Mucosa of gallbladder (tissue), 1 donor: Measurements from ENCODE around the gene KIAA0319L. TPM values are rescaled to one million over a fixed set of nuclear protein-coding genes. Genes with fewer than 3 reads are reported as not detected.

Experiments used
- DNase-seq: peaks from one replicate; pipeline ENCODE4 v3.0.0-alpha.2; 2020; ENCODE audit warnings: low spot score
- total RNA-seq: library from RNA; stranded (reverse); gene quantifications from one replicate; pipeline ENCODE4 v1.2.1, GENCODE V29; 2021
- donor health status: DM: no; HTN: no; CAD: no.

Gene KIAA0319L
- total RNA-seq, 1 donor from 2014 or later = 82.5 TPM

DNA sequence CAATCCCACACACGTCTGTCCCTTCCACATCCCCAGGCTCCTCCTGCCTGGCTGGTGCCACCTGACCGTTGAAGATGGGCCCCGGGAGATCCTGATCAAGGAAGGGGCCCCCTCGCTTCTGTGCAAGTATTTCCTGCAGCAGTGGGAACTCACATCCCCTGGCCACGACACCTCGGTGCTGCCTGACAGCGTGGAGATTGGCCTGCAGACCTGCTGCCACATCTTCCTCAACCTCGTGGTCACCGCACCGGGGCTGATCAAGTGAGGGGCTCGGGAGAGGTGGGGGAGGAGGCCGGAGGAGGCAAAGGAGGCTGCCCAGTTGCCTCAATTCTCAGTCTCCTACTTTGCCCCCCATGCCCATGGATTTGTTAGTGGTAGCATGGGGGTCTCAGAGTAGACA lies 6.0 kb upstream of the KIAA0319L start:
- DNase-seq = no peak

DNA sequence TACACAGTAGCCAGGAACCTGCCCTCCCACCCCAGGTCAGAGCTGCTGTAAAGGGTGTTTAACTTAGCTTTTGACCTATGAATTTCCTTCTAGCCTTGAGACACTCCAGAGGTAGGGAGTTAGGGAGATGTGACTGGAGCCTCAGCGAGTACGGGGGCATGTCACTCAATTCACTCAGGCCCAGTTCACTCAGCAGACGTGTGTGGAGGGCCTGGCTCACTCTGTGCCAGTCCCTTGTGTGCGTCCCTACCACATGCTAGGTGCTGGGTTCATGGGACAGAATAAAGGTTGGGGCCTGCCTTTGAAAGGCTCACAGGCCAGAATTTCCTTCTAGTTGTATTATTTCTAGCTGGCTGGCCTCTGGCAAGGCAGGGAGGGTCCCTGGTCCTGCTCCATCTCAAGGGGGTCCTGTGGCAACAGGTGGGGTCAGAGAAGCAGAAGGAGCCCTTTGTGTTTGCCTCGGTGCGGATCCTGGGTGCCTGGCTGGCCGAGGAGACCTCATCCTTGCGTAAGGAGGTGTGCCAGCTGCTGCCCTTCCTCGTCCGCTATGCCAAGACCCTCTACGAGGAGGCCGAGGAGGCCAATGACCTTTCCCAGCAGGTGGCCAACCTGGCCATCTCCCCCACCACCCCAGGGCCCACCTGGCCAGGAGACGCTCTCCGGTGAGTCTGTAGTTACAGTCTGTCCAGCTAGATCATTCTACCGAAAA lies 4.9 kb upstream of the KIAA0319L start:
- no peak for DNase-seq

DNA sequence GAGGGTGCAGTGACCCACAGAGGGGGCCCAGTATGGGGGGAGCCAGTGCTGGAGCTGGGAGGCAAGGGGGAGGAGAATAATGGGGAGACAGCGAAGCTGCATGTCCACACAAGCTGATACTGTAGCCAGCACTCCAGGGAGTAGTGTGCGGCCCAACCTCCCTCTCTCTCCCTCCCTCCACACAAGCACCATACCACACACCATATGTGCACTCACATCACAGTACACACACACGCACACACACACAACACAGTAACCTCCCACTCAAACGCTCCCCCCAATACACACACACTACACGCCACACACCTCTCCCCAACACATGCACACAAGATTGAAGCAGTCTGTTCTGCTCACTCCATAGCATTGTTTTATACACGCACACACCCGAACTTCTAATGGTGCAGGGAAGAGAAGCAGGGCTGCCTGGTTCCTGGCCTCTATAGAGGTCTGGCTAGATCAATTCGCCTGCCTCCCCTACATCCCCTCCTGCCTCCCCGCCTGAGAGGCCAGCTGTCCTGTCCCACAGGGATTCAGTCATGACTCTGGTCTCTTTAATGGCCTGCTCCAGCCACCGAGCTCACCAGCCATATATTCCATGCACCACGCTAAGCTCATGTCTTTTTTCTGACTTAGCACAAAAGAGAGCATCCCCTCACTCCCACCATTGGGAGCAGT lies 4.2 kb upstream of the KIAA0319L start:
- no peak for DNase-seq

DNA sequence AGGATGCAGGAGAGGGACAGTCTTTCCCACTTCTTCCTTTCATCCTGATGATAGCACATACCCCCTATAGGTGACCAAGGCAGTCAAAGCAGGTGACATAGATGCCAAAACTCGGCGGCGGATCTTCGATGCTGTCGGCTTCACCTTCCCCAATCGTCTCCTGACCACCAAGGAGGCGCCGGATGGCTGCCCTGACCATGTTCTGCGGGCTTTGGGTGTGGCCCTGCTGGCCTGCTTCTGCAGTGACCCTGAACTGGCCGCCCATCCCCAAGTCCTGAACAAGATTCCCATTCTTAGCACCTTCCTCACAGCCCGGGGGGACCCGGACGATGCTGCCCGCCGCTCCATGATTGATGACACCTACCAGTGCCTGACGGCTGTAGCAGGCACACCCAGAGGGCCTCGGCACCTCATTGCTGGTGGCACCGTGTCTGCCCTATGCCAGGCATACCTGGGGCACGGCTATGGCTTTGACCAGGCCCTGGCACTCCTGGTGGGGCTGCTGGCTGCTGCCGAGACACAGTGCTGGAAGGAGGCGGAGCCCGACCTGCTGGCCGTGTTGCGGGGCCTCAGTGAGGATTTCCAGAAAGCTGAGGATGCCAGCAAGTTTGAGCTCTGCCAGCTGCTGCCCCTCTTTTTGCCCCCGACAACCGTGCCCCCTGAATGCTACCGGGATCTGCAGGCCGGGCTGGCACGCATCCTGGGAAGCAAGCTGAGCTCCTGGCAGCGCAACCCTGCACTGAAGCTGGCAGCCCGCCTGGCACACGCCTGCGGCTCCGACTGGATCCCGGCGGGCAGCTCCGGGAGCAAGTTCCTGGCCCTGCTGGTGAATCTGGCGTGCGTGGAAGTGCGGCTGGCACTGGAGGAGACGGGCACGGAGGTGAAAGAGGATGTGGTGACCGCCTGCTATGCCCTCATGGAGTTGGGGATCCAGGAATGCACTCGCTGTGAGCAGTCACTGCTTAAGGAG lies 3.3 kb upstream of the KIAA0319L start:
- peak; percentile 75 for DNase-seq

DNA sequence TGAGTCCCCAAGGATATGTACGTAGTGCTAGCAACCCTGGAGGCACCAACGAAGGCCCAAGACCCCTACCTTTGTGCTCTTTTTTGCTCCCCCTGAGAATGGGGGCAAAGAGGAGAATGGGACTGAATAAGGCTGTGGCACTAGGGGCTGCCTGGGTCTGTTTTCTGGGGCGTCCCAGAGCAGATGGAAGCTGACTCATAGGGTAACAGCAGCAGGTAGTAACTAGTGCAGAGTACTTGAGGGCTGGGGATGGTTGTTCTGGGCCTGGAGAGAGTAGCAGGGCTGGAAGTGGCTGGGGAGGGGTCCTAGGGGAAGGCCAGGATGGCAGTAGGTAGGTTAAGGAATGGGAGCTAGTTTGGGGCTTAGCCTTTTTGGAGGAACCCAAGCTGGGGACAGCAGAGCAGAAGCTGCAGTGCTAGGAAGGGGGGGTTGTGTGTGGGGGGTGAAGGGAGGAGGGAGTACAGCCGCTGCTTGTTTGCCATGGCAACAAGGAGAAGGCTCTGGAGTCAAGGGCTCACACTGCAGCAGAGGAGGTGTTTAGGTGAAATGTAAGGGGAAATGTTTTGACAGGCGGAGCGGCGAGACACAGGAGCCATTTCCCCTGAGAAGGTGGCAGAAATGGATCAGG lies 2.2 kb upstream of the KIAA0319L start:
- DNase-seq = no peak

DNA sequence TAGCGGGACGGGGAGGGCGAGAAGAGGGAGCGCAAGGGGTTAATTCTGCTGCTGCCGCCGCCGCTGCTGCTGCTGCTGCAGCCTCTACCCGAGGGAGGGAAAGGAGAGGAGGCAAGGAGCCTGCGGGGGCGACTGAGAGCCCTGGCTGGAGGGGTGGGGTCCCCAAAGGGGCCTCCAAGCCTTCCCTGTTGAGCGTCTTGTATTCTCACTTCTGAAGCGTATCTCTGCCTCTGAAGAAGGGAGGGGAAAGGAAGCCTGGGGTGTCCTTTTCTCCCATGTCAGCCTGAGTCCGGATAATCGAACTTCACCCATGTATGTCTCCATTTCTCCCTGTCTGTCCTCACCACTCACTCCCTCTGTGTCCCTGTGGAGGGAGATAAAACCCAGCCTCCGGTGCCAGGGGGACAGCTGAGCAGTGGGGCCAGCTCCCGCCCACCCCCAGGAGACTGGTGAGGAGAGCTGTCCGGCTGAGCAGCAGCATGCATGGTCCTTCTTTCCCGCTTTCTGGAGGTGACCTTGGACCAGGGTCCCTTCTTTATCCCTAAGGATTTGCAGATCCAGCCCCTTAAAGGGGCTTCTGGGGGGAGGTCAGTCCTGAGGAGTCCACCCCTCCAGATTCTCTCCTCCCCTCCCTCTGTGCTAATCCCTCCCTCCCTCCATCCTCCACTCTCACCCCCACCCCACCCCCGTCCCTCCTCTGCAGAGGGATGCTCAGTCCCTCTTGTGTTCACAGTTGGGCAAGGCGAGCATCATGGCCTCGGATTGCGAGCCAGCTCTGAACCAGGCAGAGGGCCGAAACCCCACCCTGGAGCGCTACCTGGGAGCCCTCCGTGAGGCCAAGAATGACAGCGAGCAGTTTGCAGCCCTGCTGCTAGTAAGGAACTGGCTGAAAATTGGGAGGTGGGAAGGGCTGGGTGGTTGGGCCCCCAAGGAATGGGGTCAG lies 1.4 kb upstream of the KIAA0319L start:
- no peak for DNase-seq

DNA sequence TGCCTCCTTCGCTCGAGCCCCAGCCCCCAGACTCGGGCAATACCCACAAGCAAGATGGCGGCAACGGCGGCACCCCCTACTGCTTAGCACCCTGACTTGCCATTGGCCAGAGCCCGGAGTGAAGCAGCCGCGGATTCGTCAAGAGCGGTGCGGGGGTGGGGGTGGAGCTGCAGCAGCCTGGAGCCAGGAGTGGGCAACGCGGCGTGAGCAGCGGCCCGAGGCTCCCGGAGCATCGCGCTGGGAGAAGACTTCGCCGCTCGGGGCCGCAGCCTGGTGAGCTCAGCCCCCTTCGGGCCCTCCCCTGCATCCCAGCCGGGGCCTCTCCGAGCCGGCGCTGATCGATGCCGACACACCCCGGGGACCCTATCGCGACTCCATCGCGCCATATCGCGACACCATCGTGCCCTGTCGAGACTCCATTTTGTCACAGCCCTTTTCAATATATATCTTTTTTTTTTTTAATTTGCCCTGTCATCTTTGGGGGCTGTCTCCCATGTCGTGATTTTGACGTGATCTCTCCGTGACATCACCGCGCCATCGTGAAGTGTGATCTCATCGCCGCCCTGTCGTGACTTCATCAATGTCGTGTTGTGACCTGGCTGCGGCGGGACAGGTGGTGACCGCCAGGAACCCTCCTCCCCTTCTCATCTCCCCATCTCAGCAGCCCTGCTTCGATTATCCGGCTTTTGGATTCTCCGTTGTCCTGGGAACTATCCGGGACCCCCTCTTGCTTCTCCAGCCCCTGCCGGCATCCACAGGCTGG lies 589 bp upstream of the KIAA0319L start, which contains the start of gene NCDN:
Gene NCDN (plus strand): TSS at position 189 of the 763 bp plus-strand sequence. CDS start 392 bp downstream, at position 581.
- DNase-seq = peak; percentile 96

DNA sequence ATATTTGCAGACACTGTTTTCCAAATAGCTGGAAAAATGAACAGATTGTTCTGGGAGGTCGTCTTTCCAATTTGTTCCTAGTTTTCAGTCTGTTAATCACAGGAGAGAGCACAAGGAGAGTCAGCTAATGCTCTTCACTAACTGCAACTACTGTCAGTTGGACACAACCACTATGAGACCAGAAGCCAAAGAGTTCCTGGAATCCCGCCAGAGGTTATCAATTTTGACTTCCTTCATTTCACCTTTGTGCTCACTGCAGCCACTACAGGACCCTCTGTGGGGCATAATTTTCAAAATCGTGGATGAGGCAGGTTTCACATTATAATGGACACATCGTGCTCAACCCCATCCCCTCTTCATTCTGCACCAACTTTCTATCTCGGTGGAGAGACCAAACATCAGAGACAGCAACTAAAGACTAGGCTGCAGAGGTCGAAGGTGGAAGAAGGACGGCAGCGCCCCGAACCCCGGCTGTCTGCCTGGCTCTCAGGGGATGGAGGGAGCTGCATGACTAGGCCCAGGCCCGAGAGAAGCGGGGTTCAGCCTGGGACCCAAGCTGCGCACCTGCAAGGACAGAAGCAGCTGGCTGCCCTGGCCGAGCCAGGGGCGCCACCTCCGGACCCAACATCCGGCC lies 602 bp downstream of the KIAA0319L start:
- no peak for DNase-seq

DNA sequence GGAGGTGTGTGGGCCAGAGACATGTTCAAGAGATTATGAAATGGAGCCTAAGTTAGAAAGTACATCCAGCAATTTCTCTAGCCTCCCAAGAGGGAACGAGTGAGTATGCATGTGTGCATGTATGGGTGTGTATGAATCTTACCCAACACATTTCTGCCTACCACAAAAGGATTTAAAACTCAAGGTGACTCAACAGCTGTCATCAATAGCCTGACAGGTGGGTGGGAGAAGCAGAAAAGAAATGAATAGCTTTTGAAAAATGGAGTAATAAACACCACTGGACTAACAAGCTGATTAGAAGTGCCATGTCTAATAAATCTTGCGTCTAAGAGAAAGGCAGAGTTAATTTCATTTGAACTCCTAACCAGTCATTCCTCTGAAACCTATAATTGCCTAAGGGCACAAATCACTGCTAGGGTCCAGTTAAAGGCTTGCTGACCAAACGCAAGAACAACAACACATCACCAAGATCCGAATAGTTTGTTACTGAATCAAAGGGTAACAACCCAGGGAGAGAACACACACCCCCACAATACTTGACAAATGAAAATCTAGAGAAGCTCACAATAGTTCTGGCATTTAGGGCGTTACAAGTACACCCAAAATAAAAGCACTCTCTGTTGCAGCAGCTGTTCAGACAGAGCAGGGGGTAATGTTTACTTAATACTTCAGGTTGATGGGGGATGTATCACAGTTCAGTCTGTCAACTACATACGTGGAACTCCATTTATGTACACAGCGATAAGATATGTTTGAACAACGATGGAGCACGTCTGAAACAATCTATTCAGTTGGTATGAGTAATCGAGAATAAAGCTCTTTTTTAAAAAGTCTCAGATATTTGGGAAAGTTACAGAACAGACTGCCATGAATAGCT lies 1.4 kb downstream of the KIAA0319L start:
- no peak for DNase-seq

DNA sequence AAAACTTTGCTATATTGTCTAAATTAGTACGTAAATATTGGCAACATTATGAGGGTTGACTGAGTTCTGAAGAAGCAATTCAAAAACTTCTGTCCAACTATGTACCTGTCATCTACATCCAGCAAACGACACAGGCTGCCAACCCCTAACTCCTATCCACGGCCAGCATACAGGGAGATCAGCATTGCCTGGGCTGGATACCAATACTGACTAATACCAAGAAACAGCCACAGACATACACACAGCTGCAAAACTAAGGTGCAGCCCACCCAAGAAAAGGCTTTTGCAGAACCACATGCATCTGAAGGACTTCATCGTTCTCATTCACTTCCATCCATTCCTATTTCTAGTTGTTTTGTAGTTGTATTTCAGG lies 2.0 kb downstream of the KIAA0319L start:
- no peak for DNase-seq

DNA sequence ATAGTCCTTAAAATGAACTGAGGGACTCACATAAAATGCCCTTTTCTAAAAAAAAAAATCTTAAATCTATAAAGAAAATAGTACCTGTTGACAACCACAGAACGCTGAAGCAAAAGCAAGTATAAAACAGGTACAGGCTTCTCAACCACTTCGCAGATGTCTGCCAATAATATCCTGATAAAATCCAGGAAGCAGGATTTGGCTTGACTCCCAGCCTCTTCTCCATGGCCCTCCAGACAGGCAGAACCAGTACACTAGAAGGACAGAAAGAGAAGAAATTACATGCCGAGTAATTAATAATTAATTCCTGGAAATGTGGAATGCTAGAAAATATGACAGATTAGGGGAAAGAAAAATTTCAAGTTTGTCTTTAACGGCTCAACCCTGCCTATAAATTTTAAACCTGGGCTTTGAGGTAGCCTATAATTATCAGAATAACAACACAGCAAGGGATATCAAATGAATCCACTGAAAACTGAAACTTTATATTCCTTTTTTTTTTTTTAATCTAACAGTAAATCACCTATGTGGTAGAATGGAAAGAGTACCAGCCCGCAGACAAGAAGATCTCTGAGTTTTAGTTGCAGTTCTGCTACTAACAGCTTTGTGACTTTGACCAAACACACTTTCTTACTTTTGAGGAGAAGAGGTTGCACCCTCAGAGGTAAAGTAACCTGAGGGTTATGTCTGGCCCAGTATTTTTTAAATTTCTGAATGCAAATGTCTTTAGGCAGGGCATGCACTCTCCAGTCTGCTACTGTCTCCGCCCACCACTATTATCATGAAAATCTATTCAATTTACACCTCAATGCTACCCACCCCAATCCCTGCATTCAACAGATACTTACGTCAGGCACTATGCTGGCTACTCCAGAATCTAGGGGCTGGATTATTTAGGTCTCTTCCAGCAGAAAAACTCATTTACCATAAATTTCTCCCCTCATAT lies 2.7 kb downstream of the KIAA0319L start:
- DNase-seq = peak; percentile 72

DNA sequence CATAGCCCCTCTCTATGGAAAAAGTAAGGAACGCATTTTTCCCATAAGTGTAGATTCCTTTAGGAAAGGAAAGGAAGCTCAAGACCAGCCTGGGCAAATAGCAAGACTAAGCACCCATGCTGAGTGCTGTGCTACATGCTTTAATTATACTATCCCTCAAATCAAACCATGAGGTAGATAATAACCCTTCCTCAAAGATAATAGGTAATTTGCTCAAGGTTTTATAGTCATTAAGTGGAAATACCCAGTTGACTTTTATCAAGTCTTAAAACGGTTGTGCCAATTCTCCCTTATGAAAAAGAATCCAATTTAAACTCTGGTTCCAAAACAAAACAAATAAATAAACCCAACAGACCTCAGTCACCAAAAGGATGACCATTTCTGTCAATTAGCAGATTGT lies 3.4 kb downstream of the KIAA0319L start:
- no peak for DNase-seq

DNA sequence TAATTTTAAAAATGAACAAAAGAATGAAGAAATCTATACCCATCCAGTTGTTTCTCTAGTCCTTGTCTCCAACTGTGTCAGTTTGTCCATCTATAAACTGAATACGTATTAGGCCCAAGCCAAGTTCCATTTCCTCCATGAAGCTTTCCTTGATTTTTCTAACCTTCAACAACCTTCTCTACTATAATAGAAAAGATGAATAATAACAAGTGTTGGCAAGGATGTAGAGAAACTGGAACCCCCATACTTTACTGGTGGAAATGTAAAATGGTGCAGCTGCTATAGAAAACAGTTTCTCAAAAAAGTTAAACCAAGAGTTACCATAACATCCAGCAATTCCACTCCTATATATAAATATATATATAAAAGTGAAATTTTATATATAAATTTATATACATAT lies 10.6 kb downstream of the KIAA0319L start:
- DNase-seq = no peak

DNA sequence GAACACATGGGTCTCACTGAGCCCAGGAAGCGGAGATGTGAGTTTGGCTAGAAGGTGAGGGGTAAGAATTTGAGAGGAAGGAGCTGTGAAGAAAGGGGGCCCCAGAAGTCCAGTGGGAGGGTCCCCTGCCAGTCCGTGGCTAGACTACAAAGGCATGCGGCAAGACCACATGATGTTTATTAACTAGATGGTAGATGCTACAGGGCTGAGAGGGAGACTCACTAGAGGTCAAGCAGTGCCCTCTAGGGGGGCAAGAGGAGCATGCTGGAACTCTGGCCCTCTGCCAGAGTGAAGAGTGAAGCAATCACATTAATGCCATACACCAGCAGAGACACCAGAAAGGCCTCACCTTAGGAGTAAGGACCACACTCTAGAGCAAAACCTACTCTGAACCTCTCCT lies 12.2 kb downstream of the KIAA0319L start:
- DNase-seq = peak; percentile 38

DNA sequence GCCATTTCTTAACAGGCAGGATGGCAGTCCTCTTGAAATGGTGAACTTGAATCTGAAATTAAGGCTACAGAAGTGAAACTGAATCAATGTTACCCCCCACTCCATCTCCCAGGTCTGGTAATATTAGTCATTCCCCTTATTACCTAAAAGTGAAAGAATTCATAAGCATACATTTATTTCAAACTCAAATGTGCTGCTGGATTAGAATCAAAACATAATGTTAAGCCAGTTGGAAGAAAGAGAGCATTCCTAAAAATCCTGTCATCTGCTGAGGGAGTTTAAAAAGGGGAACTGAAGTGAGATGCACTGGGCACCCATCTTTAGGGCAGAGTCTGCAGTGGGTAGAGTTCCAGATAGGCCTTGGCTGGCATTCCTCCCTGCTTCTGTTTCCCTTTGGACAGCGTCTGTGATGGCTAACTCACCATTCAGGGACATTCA lies 17.4 kb downstream of the KIAA0319L start:
- DNase-seq = no peak

DNA sequence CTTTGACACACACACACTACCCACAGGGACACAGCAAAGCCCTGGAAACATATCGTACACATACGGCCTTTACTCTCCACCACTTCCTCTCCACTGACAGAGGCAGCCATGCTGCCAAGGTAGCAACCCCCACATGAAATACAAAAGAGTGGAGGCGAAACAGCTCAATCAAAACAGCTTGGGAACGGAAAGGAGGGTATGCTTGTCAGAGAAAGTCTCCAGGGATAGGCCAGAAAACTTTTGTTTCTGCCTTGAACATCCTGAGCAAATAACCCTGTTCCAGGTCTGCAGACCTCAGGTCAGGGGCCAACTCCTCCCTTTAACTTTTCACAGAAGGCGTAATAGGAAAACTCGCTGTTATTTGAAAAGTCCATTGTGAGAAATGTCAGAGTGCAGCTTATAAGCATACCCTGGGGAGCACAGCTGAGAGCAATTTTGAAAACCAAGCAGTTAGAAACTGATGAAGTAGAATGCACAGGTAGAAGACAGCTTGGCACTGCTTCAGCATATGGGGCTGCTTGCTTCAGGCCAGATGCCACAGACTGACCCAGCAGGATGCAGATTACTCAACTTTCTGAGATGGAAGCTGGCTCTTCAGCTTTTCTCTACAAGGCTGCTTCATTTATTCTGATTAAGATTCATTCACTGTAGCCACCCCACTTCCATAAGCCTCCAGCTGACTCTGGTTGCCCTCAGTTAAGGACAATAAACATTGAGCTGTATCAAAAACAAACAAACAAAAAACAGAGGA lies 18.0 kb downstream of the KIAA0319L start:
- no peak for DNase-seq
